H4 (cell line): ENCODE data around the gene DAND5. TPM values are rescaled to one million over a fixed set of nuclear protein-coding genes. Genes with fewer than 3 reads are reported as not detected.
"Not testable (repeated sequence)": the region's sequence is repeated elsewhere in the genome, so short reads cannot be mapped to it uniquely, and the experiment has no call there.

ENCODE experiments used
- DNase-seq: peaks from one replicate; pipeline ENCODE4 v3.0.0-alpha.2; 2015; ENCODE audit warnings: low spot score
- total RNA-seq: library from RNA; depleted of rRNA; stranded (reverse); fragments of >200 nt; shearing (Covaris generic); gene quantifications from 2 replicates; pipeline ENCODE4 v1.2.3, GENCODE V29; 2014

The DAND5 gene
- total RNA-seq, 1 experiment from 2014 or later = 0.06 TPM

DNA sequence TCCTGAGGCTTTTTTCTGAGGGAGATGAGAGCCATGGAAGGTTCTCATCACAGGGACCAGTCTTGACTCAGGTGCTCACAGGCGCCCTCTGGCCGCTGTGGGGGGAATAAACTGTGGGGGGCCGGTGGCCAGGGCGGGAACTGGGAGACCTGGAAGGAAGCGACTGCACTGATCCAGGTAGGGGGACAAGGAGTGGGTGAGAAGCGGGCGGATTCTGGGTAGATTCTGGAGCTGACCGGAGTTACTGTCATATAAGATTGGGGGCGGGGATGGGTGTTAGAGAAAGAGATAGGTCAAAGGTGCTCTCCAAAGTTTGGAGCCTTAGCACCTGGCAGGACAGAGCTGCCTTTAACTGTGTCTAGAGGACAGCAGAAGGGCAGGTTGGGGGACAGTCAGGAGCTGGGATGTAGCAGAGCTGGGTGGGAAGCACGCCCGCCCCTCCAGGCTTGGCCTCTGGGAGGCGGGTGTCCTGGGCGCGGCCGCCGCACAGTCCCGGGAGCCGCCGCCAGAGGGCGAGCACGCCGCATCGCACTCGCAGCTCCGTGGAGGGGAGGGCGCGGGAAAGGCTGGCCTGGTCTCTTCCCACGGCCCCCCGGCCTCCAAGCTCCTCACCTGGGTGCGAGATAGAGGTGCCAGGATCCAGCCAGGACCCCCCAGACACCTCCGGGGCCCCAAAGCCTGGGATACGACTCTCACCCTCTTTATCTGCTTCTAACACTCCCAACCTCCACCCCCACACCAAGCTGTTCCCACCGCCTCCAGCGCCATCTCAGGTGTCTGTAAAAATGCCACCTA is 4.2 kb upstream of the DAND5 start:
- peak; percentile 65 for DNase-seq

- DNase-seq = no peak
Measured at GRCh38 chr19:12965812-12966135, 3.6 kb upstream of the DAND5 start.

DNA sequence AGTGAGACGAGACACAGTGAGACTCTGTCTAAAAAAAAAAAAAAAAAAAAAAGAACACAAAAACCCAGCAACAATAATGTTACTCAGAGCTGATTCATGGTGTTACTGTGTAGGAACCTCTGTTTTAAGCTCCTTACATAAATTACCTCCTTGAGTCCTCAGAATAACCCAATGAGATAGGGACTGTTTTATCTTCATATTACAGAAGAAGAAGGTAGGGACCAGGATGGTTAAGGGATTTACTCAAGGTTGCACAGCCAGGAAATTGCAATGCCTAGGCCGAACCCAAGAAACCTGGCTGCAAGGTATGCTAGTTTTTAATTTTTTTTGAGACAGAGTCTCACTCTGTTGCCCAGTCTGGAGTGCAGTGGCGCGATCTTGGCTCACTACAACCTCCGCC is 1.5 kb upstream of the DAND5 start:
- no peak for DNase-seq

- DNase-seq = no peak
Measured at GRCh38 chr19:12970070-12970820, 869 bp downstream of the DAND5 start.

DNA sequence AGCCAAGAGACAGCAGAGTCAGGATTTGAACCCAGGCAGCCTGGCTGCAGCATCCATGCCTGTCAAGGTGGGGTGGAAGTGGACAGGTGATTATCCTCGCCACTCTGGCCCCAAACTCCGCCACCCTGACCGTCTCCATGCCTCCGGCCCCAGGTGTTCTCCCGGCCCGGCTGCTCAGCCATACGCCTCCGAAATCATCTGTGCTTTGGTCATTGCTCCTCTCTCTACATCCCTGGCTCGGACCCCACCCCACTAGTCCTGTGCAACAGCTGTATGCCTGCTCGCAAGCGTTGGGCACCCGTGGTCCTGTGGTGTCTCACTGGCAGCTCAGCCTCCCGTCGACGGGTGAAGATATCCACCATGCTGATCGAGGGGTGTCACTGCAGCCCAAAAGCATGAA is 3.9 kb downstream of the DAND5 start:
- DNase-seq = no peak

DNA sequence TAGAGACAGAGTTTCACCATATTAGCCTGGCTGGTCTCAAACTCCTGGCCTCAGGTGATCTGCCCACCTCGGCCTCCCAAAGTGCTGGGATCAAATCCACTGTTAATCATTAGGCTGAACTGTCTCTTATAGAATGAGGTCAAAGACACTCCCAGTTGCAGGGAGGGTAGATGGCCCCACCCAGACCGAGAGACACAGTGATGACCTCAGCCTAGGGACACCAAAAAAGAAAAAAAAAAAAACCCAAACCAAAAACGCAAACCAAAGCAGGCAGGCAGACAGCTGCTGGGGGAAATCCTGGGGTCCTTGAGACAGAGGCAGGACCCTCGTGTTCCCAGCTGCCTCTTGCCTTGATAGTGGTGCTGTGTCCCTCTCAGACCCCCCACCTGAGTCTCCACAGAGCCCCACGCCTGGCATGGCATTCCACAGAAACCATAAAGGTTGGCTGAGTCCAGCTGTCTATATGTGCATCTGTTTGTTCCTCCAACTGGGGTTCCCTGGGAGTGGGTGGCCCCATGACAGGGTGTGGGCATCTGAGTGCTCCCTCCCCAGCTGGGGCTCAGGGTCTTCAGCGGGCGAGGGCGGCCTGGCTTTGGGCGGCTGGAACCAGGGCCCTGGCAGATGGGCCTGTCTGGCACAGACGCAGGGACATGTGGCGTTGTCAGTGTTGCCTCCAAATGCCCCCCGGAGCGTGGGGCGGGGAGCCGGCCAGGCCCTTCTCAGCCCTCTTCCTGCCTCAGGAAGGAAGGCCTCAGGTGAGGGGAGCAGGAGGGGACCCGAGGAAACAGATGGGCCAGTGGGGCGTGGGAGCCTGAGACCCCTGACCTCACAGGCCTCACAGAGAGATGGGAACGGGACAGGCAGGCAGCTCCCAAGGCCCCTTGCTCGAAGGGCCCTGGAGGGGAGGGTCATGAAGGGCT is 5.2 kb downstream of the DAND5 start:
- DNase-seq = no peak

DNA sequence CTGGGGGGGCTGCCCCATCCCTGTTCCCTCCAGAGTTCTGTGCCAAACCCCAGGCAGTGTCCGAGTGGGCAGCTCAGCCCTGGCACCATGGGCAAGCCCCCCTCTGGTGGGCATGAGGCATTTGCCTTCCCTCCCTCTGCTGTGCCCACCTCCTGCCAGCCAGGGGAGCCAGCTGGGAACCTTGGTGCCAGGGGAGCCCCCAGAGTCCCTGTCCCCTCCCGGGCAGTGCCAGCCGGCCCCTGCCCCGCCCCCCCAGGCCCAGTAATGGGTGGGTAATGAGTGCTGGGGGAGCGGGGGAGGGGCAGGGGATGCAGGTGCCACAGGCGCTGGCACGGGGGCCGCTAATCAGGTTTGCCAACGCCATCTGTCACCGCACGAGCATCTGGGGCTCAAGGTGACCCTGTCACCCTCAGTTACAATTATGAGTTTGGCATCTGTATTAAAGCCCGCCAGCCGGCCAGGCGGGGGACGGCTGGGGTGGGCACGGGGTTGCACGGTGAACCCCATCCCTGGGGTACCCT is 5.9 kb downstream of the DAND5 start:
- no peak for DNase-seq

DNA sequence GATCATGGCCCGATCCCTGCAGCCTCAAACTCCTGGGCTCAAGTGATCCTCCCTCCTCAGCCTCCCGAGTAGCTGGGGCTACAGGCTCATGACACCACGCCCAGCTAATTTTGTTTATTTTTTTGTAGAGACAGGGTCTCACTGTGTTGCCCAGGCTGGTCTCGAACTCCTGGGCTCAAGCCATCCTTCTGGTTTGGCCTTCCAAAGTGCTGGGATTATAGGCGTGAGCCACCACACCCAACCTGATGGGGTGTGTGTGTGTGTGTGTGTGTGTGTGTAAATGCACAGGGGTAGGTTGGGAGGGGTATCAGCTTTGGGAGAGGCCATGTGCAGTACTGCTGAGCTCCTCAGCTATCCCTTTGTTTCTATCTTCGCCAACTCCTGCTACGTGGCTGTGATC is 6.7 kb downstream of the DAND5 start:
- DNase-seq = not testable (repeated sequence)

DNA sequence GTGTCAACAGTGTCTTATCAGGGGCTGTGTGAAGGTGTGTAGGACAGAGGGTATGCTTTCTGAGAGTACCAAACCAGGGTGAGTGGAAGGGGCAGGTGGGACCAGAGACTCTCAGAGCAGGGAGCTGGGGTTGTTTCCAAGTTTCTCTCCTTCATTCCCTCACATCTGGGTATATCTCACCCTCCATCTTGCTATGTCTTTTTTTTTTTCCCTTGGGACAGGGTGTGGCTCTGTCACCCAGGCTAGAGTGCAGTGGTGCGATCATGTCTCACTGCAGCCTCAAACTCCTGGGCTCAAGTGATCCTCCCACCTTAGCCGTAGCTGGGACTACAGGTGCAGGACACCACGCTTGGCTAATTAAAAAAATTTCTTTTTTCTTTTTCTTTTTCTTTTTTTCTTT is 10.6 kb downstream of the DAND5 start:
- DNase-seq = no peak

DNA sequence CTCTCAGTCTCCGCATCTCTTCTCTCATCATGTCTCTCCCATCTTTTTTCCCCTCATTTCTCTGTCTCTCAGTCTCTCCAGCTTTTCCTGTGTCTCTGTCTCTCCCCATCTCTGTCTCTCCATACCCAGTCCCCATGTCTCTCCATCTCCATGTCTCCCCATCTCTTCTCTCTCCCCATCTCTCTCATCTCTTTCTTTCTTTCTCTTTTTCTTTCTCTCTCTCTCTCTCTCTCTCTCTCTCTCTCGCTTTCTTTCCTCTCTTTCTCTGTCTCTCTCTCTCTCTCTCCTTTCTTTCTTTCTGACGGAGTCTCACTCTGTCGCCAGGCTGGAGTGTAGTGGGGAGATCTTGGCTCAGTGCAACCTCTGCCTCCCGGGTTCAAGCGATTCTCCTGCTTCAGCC is 13.3 kb downstream of the DAND5 start:
- no peak for DNase-seq

- no peak for DNase-seq
Measured at GRCh38 chr19:12983091-12983490, 13.7 kb downstream of the DAND5 start.

DNA sequence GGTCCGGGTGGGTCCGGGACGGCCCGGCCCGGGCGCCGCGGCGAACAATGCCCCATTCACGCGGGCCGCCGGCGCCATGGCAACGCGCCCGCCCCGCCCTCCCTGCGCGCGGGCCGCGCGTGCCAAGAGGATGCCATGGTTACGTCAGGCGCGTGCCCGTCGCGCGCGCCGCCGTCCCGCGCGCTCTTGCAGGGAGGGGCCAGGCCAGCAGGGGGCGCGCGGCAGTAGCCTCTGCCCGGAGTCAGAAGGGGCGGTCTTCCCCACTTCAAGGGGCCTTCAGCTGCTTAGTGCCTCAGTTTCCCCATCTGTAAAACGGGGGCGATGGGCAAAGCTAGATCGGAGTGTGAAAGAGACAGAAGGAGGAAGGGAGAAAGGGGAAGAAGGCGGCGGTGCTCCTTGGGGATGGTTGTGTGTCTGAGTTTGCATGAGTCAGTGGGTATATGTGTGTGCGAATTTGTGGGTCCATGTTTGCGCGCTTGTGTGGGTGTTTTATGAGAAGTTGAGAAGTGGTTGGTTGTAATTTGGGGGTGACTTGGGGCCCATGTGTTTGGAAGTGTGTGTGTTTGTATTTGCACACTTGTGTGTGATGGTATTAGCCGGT is 14.3 kb downstream of the DAND5 start:
- peak; percentile 47 for DNase-seq

DNA sequence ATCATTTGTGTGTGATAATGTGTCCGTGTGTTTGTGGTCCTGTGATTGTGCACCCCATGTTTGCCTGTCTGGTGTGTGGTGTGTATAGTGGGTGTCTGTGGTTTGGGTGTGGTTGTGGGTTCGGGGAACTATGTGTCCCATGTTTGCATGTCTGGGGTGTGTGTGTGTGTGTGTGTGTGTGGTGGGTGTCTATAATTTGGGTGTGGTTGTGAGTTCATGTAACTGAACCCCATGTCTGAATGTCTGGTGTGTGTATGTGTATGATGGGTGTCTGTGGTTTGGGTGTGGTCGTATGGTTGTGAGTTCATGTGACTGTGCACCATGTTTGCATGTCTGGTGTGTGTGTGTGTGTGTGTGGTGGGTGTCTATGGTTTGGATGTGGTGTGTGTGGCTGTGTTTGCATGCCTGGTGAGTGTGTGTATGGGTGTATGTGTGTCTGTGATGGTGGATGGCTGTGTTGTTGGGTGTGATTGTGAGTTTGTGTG is 14.8 kb downstream of the DAND5 start:
- no peak for DNase-seq

DNA sequence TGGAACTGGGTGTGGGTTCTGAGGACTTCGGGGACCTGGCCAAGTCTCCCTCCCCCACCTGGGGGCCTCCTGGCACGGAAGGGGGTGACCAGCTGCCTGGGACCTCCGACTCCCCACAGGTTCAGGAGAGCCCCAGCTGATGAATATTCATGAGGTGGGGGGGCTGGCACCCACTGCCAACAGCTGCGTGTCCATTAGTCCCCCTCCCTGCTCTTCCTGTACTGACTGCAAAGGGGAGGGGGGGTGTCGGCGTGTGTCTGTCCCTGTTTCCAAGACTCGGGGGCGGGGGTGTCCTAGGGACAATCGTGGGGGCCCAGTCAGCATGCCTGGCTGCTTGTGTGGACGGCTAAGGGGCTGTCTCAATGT is 15.3 kb downstream of the DAND5 start:
- no peak for DNase-seq

GRCh38 chr19:12985049-12985776 is 15.8 kb downstream of the DAND5 start:
- peak; percentile 79 for DNase-seq

DNA sequence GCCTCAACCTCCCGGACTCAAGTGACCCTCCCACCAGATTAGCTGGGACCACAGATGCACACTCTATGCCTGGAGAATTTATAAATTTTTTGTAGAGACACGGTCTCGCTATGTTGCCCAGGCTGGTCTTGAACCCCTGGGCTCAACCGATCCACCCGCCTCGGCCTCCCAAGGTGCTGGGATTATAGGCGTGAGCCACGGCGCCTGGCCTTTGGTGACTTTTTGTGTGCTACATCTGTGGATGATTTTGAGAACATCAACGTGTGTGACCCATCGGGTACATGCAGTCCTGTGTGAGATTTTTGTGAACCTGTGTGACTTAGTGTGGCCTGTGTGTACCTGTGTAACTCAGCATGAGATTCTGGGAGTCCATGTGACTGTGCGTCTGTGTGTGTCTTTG is 17.4 kb downstream of the DAND5 start:
- DNase-seq = no peak

DNA sequence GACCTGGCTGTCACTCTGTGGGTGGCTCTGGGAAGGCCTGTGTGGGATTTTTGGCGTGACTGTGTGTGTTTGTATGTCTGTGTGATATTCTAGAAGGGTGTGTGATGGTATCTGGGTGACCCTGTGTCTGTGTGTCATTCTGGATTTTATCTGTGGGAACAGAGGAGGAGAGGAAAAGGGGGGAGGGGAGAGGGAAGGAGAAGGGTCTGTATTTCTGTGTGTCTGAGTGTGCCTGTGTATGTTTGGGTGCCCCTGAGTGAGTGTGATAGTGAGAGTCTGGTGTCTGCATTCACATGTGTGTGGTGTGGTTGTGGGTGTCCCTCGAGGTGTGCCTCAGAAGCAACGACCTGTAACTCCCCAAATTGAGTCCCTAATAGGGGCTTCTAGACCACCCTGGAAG is 17.8 kb downstream of the DAND5 start:
- no peak for DNase-seq

DNA sequence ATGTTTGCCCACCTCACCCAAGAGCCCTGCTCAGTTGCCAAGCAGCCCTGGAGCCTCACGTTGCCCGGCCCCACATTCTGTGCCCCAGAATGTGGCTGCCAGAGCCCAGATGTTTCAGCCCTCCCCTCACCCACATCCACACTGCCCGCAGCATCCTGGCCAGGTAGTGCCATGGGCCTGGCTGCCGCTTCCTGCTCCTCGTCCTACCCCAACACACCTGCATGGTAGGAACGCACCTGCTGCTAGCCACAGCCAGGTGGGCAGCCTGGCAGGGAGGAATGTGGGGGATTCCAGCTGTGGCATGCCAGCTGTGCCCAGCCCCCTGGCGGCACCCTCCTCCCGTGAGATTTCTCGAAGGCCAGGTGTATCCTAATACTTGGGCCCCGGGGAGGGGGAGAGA is 18.4 kb downstream of the DAND5 start:
- no peak for DNase-seq

- no peak for DNase-seq
Measured at GRCh38 chr19:12990431-12990830, 21.1 kb downstream of the DAND5 start.

DNA sequence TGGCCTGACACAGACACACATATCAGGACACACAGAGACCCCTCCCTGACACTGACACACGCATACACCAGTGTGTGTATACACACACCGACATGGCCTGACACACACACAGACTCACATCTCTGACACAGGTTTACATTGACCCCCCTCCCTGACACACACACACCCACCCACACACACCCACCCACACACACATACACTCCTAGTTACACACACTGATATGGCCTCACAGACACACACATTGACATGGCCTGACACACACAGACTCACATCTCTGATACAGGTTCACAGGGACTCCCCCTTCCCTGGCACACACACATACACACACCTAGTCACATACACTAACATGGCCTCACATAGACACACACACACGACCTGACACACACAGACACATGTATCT is 21.5 kb downstream of the DAND5 start:
- no peak for DNase-seq

DNA sequence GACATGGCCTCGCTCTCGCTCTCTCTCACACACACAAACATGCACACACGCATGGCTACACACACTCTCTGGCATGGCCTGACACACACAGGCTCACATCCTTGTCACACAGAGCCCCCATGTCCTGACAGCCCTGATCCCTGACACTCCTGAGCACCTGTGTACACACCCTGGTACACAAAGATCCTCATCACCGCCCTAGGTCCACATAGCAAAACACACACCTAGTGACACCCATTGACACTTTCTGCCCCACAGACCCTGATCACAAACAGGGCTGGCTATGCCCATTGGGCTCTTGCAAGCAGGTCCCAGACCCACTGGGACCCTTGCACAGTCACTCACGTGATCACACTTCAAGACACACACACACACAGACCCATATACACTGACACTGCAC is 21.9 kb downstream of the DAND5 start:
- DNase-seq = no peak
